ENCODE measurements around the gene USP9Y. TPM values are rescaled to one million over a fixed set of nuclear protein-coding genes. Genes with fewer than 3 reads are reported as not detected.

USP9Y gene
- total and polyA plus RNA-seq, 2 donors (not counting 3 experiments of a cell fraction or from before 2014, with no cell fraction given) = 13.6 to 17.4 TPM

DNA sequence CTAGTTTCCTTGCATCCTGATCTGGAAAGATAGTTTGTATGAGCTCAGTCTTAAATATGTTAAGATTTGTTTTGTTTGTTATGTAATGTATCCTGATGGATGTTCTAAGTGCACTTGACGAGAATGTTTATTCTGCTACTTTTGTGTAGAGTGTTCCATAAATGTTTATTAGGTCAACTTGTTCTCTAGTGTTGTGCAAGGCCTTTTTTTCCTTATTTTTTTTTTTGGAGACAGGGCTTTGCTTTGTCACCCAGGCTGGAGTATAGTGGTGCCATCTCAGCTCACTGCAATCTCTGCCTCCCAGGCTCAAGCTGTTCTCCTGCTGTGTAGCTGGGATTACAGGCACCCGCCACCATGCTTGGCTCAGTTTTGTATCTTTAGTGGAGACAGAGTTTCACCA is 28.7 kb downstream of the USP9Y start:
- no peak overlapping the region for H2AFZ ChIP-seq (ENCODE audit: low read depth, low read length)
- intact Hi-C loops (cut with micrococcal nuclease) = no loop called here
- ChIA-PET POLR2A (no interaction called here), CTCF (no interaction called here)
- dilution Hi-C loops (cut with MboI; ENCODE audit: extremely low pct_ligation_motif_present, low sequenced_read_pairs) = no loop called here
- H3K4me1 ChIP-seq (ENCODE audit: control insufficient read depth, extremely low read depth, insufficient read depth, low read length) = no peaks in the 10 kb centered on the region
- no peak overlapping the region for H3K4me2 ChIP-seq (ENCODE audit: insufficient read depth, low read length)
- FAIRE-seq = no peak
- no peak for TF ChIP-seq EZH2 (IDR thresholded peaks at IDR 0.05; ENCODE audit: borderline replicate concordance, low read depth, low read length, severe bottlenecking)
- no peak for TF ChIP-seq JUN (IDR thresholded peaks at IDR 0.05; ENCODE audit: borderline replicate concordance, insufficient read depth, insufficient read length, low read depth)
- TF ChIP-seq, protein P1, sequence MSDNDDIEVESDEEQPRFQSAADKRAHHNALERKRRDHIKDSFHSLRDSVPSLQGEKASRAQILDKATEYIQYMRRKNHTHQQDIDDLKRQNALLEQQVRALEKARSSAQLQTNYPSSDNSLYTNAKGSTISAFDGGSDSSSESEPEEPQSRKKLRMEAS (IDR thresholded peaks at IDR 0.05; ENCODE audit: insufficient read depth, insufficient read length) = no peak
- TF ChIP-seq, protein P2, sequence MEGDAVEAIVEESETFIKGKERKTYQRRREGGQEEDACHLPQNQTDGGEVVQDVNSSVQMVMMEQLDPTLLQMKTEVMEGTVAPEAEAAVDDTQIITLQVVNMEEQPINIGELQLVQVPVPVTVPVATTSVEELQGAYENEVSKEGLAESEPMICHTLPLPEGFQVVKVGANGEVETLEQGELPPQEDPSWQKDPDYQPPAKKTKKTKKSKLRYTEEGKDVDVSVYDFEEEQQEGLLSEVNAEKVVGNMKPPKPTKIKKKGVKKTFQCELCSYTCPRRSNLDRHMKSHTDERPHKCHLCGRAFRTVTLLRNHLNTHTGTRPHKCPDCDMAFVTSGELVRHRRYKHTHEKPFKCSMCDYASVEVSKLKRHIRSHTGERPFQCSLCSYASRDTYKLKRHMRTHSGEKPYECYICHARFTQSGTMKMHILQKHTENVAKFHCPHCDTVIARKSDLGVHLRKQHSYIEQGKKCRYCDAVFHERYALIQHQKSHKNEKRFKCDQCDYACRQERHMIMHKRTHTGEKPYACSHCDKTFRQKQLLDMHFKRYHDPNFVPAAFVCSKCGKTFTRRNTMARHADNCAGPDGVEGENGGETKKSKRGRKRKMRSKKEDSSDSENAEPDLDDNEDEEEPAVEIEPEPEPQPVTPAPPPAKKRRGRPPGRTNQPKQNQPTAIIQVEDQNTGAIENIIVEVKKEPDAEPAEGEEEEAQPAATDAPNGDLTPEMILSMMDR (IDR thresholded peaks at IDR 0.05; ENCODE audit: extremely low read depth in 1 of 2, insufficient read depth in 1 of 2, low read depth in 1 of 2, low read length in 2 of 2) = no peak
- no peak for TF ChIP-seq MYC (IDR thresholded peaks at IDR 0.05; ENCODE audit: low read depth, low read length)
- TF ChIP-seq POLR2AphosphoS5 (IDR thresholded peaks at IDR 0.05; ENCODE audit: insufficient read depth, low read depth, low read length) = no peak
- TF ChIP-seq POLR2A (IDR thresholded peaks at IDR 0.05; ENCODE audit: low read depth, low read length) = no peak
- TF ChIP-seq FOS (IDR thresholded peaks at IDR 0.05; ENCODE audit: borderline replicate concordance, insufficient read depth, low read length) = no peak
- no peak for TF ChIP-seq GATA2 (IDR thresholded peaks at IDR 0.05; ENCODE audit: insufficient read depth, insufficient read length, low read depth, low read length)
- no peak overlapping the region for H3K27ac ChIP-seq (ENCODE audit: insufficient read depth, low read depth, low read length)
- H3K4me3 ChIP-seq (replicated peaks in 1 of 3; ENCODE audit: insufficient read depth in 1 of 3, low read depth in 1 of 3, low read length in 3 of 3) = no peak overlapping the region
- no peaks in the 10 kb centered on the region for H3K9me1 ChIP-seq (replicated peaks; ENCODE audit: control insufficient read depth, extremely low read depth, insufficient read depth, low read length)
- DNase-seq (ENCODE audit: low read depth, low spot score) = no peak
- no peaks in the 10 kb centered on the region for H3K27me3 ChIP-seq (ENCODE audit: control insufficient read depth in 2 of 2, insufficient read depth in 2 of 2, low read length in 2 of 2)
- no TSS peak for BruUV-seq (replicated peaks)
- H4K20me1 ChIP-seq (replicated peaks; ENCODE audit: control insufficient read depth, extremely low read depth, insufficient read depth, low read length) = no peaks in the 10 kb centered on the region
- no peaks in the 10 kb centered on the region for H3K79me2 ChIP-seq (ENCODE audit: control insufficient read depth, insufficient read depth, low read length)
- H3K36me3 ChIP-seq (ENCODE audit: control insufficient read depth in 2 of 2, extremely low read depth in 1 of 2, insufficient read depth in 2 of 2, low read length in 2 of 2) = no peaks in the 10 kb centered on the region
- H3K9ac ChIP-seq (replicated peaks; ENCODE audit: extremely low read depth, insufficient read depth, low read length) = no peak overlapping the region
- H3K9me3 ChIP-seq (replicated peaks; ENCODE audit: control insufficient read depth, insufficient read depth, low read length) = no peaks in the 10 kb centered on the region
